OCI-LY1 (cell line): ENCODE data around the gene TNFRSF12A.

Experiments
- EZH2 ChIP-seq: fragments of 200-600 bp; sonication (generic), shearing (Covaris generic); IDR thresholded peaks from 2 replicates; pipeline ENCODE4 v1.8.0; 2017; ENCODE audit warnings: borderline replicate concordance, mixed run types, mild to moderate bottlenecking, antibody characterized with exemption, low read length, moderate library complexity, mixed read lengths
- TF ChIP-seq, protein P1 (sequence below): fragments of 200-600 bp; sonication (generic), shearing (Covaris generic); IDR thresholded peaks from 2 replicates; pipeline ENCODE4 v1.5.1; 2017; ENCODE audit warnings: mild to moderate bottlenecking, antibody characterized with exemption, low read length, moderate library complexity, mixed read lengths

DNA sequence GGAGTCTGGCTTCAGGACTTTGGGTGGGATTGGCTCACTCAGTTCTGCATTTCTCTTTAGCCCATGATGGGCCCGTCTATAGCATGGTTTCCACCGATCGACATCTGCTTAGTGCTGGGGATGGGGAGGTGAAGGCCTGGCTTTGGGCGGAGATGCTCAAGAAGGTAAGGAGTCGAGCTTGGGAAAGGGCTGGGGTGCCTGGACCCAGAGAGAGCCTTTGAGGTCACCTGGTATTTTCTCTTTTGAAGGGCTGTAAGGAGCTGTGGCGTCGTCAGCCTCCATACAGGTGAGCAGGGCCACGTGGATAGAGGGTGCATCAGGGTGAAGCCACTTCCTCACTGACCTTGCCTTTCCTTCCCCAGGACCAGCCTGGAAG lies 5.8 kb downstream of the TNFRSF12A start:
- TF ChIP-seq, protein P1, sequence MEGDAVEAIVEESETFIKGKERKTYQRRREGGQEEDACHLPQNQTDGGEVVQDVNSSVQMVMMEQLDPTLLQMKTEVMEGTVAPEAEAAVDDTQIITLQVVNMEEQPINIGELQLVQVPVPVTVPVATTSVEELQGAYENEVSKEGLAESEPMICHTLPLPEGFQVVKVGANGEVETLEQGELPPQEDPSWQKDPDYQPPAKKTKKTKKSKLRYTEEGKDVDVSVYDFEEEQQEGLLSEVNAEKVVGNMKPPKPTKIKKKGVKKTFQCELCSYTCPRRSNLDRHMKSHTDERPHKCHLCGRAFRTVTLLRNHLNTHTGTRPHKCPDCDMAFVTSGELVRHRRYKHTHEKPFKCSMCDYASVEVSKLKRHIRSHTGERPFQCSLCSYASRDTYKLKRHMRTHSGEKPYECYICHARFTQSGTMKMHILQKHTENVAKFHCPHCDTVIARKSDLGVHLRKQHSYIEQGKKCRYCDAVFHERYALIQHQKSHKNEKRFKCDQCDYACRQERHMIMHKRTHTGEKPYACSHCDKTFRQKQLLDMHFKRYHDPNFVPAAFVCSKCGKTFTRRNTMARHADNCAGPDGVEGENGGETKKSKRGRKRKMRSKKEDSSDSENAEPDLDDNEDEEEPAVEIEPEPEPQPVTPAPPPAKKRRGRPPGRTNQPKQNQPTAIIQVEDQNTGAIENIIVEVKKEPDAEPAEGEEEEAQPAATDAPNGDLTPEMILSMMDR = no peak
- TF ChIP-seq EZH2 = no peak
